Measurements from ENCODE around the gene UBAP1. TPM values are rescaled to one million over a fixed set of nuclear protein-coding genes. Genes with fewer than 3 reads are reported as not detected.

The UBAP1 gene
- total RNA-seq, 1 experiment from 2014 or later = 30.8 TPM

DNA sequence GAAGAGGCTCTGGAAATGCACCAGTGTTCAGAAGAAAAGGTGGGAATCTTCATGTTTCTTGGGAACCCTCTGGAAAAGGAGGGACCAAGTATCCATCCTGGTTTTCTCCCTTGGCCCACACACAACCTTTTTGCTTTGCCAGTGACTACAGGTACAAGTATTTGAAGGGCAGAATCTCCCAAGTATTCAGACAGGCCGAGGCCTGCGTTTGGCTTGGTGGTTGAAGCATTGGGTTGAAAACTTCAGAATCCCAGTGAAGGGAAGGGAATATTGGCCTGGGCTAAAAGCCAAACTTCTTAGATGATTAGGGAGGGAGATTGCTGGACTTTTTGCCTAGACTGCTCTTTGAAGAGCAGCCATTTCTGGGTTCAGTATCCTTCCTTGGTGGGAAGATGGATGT is 71.9 kb downstream of the UBAP1 start:
- no peak for ATAC-seq
- H3K9me3 ChIP-seq (ENCODE audit: control insufficient read depth in 1 of 2, insufficient read depth in 1 of 2, low read depth in 1 of 2, low read length in 2 of 2) = no peaks in the 10 kb centered on the region
- no peak overlapping the region for H3K9ac ChIP-seq (ENCODE audit: low read length)
- TF ChIP-seq EZH2phosphoT487 (IDR thresholded peaks at IDR 0.05; ENCODE audit: borderline replicate concordance) (no peak), SIN3A (IDR thresholded peaks at IDR 0.05; ENCODE audit: low read depth) (no peak), EGR1 (IDR thresholded peaks at IDR 0.05; ENCODE audit: low read depth) (no peak), ZFX (IDR thresholded peaks at IDR 0.05) (no peak), POLR2AphosphoS5 (IDR thresholded peaks at IDR 0.05; ENCODE audit: low read depth, low read length) (no peak), RAD21 (IDR thresholded peaks at IDR 0.05; ENCODE audit: low read depth) (no peak), EZH2 (IDR thresholded peaks at IDR 0.05) (no peak)
- TF ChIP-seq, protein P1, sequence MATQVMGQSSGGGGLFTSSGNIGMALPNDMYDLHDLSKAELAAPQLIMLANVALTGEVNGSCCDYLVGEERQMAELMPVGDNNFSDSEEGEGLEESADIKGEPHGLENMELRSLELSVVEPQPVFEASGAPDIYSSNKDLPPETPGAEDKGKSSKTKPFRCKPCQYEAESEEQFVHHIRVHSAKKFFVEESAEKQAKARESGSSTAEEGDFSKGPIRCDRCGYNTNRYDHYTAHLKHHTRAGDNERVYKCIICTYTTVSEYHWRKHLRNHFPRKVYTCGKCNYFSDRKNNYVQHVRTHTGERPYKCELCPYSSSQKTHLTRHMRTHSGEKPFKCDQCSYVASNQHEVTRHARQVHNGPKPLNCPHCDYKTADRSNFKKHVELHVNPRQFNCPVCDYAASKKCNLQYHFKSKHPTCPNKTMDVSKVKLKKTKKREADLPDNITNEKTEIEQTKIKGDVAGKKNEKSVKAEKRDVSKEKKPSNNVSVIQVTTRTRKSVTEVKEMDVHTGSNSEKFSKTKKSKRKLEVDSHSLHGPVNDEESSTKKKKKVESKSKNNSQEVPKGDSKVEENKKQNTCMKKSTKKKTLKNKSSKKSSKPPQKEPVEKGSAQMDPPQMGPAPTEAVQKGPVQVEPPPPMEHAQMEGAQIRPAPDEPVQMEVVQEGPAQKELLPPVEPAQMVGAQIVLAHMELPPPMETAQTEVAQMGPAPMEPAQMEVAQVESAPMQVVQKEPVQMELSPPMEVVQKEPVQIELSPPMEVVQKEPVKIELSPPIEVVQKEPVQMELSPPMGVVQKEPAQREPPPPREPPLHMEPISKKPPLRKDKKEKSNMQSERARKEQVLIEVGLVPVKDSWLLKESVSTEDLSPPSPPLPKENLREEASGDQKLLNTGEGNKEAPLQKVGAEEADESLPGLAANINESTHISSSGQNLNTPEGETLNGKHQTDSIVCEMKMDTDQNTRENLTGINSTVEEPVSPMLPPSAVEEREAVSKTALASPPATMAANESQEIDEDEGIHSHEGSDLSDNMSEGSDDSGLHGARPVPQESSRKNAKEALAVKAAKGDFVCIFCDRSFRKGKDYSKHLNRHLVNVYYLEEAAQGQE (IDR thresholded peaks at IDR 0.05; ENCODE audit: low read depth) = no peak
- TF ChIP-seq, protein P2, sequence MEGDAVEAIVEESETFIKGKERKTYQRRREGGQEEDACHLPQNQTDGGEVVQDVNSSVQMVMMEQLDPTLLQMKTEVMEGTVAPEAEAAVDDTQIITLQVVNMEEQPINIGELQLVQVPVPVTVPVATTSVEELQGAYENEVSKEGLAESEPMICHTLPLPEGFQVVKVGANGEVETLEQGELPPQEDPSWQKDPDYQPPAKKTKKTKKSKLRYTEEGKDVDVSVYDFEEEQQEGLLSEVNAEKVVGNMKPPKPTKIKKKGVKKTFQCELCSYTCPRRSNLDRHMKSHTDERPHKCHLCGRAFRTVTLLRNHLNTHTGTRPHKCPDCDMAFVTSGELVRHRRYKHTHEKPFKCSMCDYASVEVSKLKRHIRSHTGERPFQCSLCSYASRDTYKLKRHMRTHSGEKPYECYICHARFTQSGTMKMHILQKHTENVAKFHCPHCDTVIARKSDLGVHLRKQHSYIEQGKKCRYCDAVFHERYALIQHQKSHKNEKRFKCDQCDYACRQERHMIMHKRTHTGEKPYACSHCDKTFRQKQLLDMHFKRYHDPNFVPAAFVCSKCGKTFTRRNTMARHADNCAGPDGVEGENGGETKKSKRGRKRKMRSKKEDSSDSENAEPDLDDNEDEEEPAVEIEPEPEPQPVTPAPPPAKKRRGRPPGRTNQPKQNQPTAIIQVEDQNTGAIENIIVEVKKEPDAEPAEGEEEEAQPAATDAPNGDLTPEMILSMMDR (IDR thresholded peaks at IDR 0.05 in 2 of 3, conservative IDR thresholded peaks at IDR 0.05 in 1 of 3; ENCODE audit: borderline replicate concordance in 1 of 3, insufficient read depth in 1 of 3, low read depth in 2 of 3, low read length in 2 of 3) = no peak
- peaks cover 10 to 26% of the 10 kb centered on the region in 2 experiments for H3K36me3 ChIP-seq (ENCODE audit: control insufficient read depth in 1 of 2, insufficient read depth in 2 of 2, low read length in 2 of 2)
- POLR2A ChIA-PET = no interaction called here
- intact Hi-C loops (cut with micrococcal nuclease) = loop anchor here (5.0 to 10.0 kb wide), 2 partner anchors 123 to 354 kb away; partner anchors contain the start of gene DCAF12
- CTCF ChIA-PET = no interaction called here
- RAD21 ChIA-PET (ENCODE audit: low non-redundant PET in 1 of 2, low total read pairs in 2 of 2, uncharacterized antibody in 2 of 2, unreplicated experiment in 2 of 2) = no interaction called here
- H3K27ac ChIP-seq (ENCODE audit: low read depth, low read length) = no peak overlapping the region
- H3K27me3 ChIP-seq (ENCODE audit: insufficient read depth, low read length) = no peaks in the 10 kb centered on the region
- no peak overlapping the region for H3K4me2 ChIP-seq (ENCODE audit: low read length)
- H2AFZ ChIP-seq (ENCODE audit: low read depth, low read length, poor library complexity, severe bottlenecking) = no peak overlapping the region
- H4K20me1 ChIP-seq (ENCODE audit: insufficient read depth) = no peaks in the 10 kb centered on the region; the same call in 1 of the 2 replicates
- H3K9me2 ChIP-seq (ENCODE audit: insufficient read depth) = no peaks in the 10 kb centered on the region
- BruUV-seq (replicated peaks) = no TSS peak
- H3K79me2 ChIP-seq (ENCODE audit: insufficient read depth, low read length) = peaks cover 22% of the 10 kb centered on the region
- H3K4me3 ChIP-seq (replicated peaks in 1 of 2; ENCODE audit: low read depth in 1 of 2, low read length in 2 of 2) = no peak overlapping the region
- peaks cover 0 to 26% of the 10 kb centered on the region in 2 experiments; a peak in 2 of 4 replicates for H3K4me1 ChIP-seq (ENCODE audit: control insufficient read depth in 1 of 2, insufficient read depth in 2 of 2, low read length in 2 of 2)
- DNase-seq (ENCODE audit: low read depth, low spot score) = no peak

Data from HCT116 (cell line).